Fibroblast of lung (primary cell): Measurements from ENCODE around the gene EFNB1. TPM values are rescaled to one million over a fixed set of nuclear protein-coding genes. Genes with fewer than 3 reads are reported as not detected.

Source experiments
- DNase-seq, 2 donors: peaks; one replicate each; pipeline versions ENCODE4 v3.0.0 to v3.0.0-alpha.2; 2010; ENCODE audit warnings: low read depth in 2 of 2
- H2AFZ ChIP-seq: 2 replicates; pipeline ENCODE4 v1.5.1; 2012; ENCODE audit warnings: low read length, control low read depth, inconsistent platforms
- H3K27ac ChIP-seq: 2 replicates; pipeline ENCODE4 v1.5.1; 2011; ENCODE audit warnings: low read length, control low read depth; ENCODE audit not compliant: insufficient read depth
- H3K27me3 ChIP-seq: 2 replicates; pipeline ENCODE4 v1.5.1; 2011; ENCODE audit warnings: mild to moderate bottlenecking, low read length; ENCODE audit not compliant: control insufficient read depth, insufficient read depth
- H3K36me3 ChIP-seq: 2 replicates; pipeline ENCODE4 v1.5.1; 2011; ENCODE audit warnings: low read length; ENCODE audit not compliant: control insufficient read depth, insufficient read depth
- H3K4me1 ChIP-seq: 2 replicates; pipeline ENCODE4 v1.5.1; 2011; ENCODE audit warnings: low read length; ENCODE audit not compliant: control insufficient read depth, insufficient read depth; ENCODE audit errors: extremely low read depth
- H3K4me2 ChIP-seq: 2 replicates; pipeline ENCODE4 v1.5.1; 2011; ENCODE audit warnings: low read length, control low read depth; ENCODE audit not compliant: insufficient read depth; ENCODE audit errors: extremely low read depth
- H3K4me3 ChIP-seq, 4 experiments: fragments of 200-600 bp in 1 of 4; sonication (generic) in 1 of 4; replicated peaks in 1 of 4; 2 replicates each; pipeline ENCODE4 v1.5.1; 2011 to 2016; ENCODE audit warnings: low read length in 4 of 4, low read depth in 3 of 4, mild to moderate bottlenecking in 3 of 4, control low read depth in 2 of 4, inconsistent platforms in 1 of 4, mixed read lengths in 1 of 4; ENCODE audit not compliant: insufficient read depth in 1 of 4; ENCODE audit errors: control extremely low read depth in 1 of 4
- H3K79me2 ChIP-seq: 2 replicates; pipeline ENCODE4 v1.5.1; 2012; ENCODE audit warnings: mild to moderate bottlenecking, low read length, inconsistent platforms; ENCODE audit not compliant: control insufficient read depth, insufficient read depth
- H3K9ac ChIP-seq: 2 replicates; pipeline ENCODE4 v1.5.1; 2011; ENCODE audit warnings: mild to moderate bottlenecking, low read length, control low read depth; ENCODE audit not compliant: insufficient read depth
- H3K9me3 ChIP-seq: 2 replicates; pipeline ENCODE4 v1.5.1; 2012; ENCODE audit warnings: low read depth, low read length; ENCODE audit not compliant: control insufficient read depth, insufficient read depth
- H4K20me1 ChIP-seq: 2 replicates; pipeline ENCODE4 v1.5.1; 2011; ENCODE audit warnings: low read length; ENCODE audit not compliant: control insufficient read depth, insufficient read depth; ENCODE audit errors: extremely low read depth
- EZH2 ChIP-seq: IDR thresholded peaks from 2 replicates; pipeline ENCODE4 v1.5.1; 2012; ENCODE audit warnings: low read length, control low read depth, mild to moderate bottlenecking; ENCODE audit errors: missing control alignments
- polyA plus RNA-seq, 2 donors: library from polyadenylated mRNA; depleted of rRNA in 1 of 2; stranded (reverse) in 1 of 2; unstranded in 1 of 2; fragments of >200 nt; gene quantifications; 2 replicates each; pipeline ENCODE4 v1.2.1, GENCODE V29; 2011 to 2012; ENCODE audit warnings: missing spikeins in 1 of 2
- total RNA-seq: library from RNA; depleted of rRNA; stranded (reverse); fragments of >200 nt; gene quantifications from 2 replicates; pipeline ENCODE4 v1.2.1, GENCODE V29; 2014
- TF ChIP-seq, protein P1 (sequence below), 2 donors: IDR thresholded peaks in 1 of 2; conservative IDR thresholded peaks in 1 of 2; 1 replicate in 1 of 2; 2 replicates in 1 of 2; pipeline ENCODE4 v1.5.1; 2011 to 2012; ENCODE audit warnings: low read length in 2 of 2, control low read depth in 1 of 2, inconsistent platforms in 1 of 2, low read depth in 1 of 2, mild to moderate bottlenecking in 1 of 2

EFNB1 gene
- total and polyA plus RNA-seq, 2 donors (not counting 1 experiment from before 2014, with no cell fraction given): 12.6 to 43.4 TPM

GRCh38 chrX:68846536-68846935 lies 17.7 kb downstream of the EFNB1 start:
- H3K9me3 ChIP-seq: no peaks in the 10 kb centered on the region
- no peak overlapping the region for H2AFZ ChIP-seq
- H3K79me2 ChIP-seq: no peaks in the 10 kb centered on the region
- H3K9ac ChIP-seq: no peak overlapping the region
- no peaks in the 10 kb centered on the region for H3K27me3 ChIP-seq
- H4K20me1 ChIP-seq: peaks cover under 1% of the 10 kb centered on the region
- H3K4me1 ChIP-seq: no peaks in the 10 kb centered on the region
- H3K4me2 ChIP-seq: no peak overlapping the region
- H3K27ac ChIP-seq: no peak overlapping the region
- no peak for DNase-seq
- TF ChIP-seq, protein P1, sequence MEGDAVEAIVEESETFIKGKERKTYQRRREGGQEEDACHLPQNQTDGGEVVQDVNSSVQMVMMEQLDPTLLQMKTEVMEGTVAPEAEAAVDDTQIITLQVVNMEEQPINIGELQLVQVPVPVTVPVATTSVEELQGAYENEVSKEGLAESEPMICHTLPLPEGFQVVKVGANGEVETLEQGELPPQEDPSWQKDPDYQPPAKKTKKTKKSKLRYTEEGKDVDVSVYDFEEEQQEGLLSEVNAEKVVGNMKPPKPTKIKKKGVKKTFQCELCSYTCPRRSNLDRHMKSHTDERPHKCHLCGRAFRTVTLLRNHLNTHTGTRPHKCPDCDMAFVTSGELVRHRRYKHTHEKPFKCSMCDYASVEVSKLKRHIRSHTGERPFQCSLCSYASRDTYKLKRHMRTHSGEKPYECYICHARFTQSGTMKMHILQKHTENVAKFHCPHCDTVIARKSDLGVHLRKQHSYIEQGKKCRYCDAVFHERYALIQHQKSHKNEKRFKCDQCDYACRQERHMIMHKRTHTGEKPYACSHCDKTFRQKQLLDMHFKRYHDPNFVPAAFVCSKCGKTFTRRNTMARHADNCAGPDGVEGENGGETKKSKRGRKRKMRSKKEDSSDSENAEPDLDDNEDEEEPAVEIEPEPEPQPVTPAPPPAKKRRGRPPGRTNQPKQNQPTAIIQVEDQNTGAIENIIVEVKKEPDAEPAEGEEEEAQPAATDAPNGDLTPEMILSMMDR (conservative IDR thresholded peaks at IDR 0.05 in 1 of 2, IDR thresholded peaks at IDR 0.05 in 1 of 2; ENCODE audit: low read depth in 1 of 2, low read length in 2 of 2): no peak
- TF ChIP-seq EZH2: no peak
- no peak overlapping the region for H3K4me3 ChIP-seq
- no peaks in the 10 kb centered on the region for H3K36me3 ChIP-seq

- DNase-seq: no peak
- Histone ChIP-seq H3K36me3 (no peaks in the 10 kb centered on the region), H3K27ac (no peak overlapping the region), H3K9me3 (no peaks in the 10 kb centered on the region), H3K4me3 (no peak overlapping the region), H3K9ac (no peak overlapping the region), H3K27me3 (peaks cover 2% of the 10 kb centered on the region), H4K20me1 (peaks cover 2% of the 10 kb centered on the region), H2AFZ (no peak overlapping the region), H3K4me1 (no peaks in the 10 kb centered on the region), H3K79me2 (no peaks in the 10 kb centered on the region), H3K4me2 (no peak overlapping the region)
- TF ChIP-seq EZH2: no peak
- TF ChIP-seq, protein P1 (conservative IDR thresholded peaks at IDR 0.05 in 1 of 2, IDR thresholded peaks at IDR 0.05 in 1 of 2; ENCODE audit: low read depth in 1 of 2, low read length in 2 of 2): no peak
These were observed 18.4 kb downstream of the EFNB1 start for GRCh38 chrX:68847172-68847571.

GRCh38 chrX:68848189-68848940 lies 19.5 kb downstream of the EFNB1 start:
- Histone ChIP-seq H4K20me1 (peaks cover 2% of the 10 kb centered on the region), H3K9me3 (no peaks in the 10 kb centered on the region), H3K9ac (no peak overlapping the region), H3K27me3 (peaks cover 4% of the 10 kb centered on the region), H3K36me3 (no peaks in the 10 kb centered on the region), H3K27ac (no peak overlapping the region), H3K4me1 (no peaks in the 10 kb centered on the region), H3K4me3 (no peak overlapping the region), H3K79me2 (no peaks in the 10 kb centered on the region), H2AFZ (no peak overlapping the region), H3K4me2 (no peak overlapping the region)
- DNase-seq: no peak
- TF ChIP-seq, protein P1 (conservative IDR thresholded peaks at IDR 0.05 in 1 of 2, IDR thresholded peaks at IDR 0.05 in 1 of 2; ENCODE audit: low read depth in 1 of 2, low read length in 2 of 2): no peak
- no peak for TF ChIP-seq EZH2
